ENCODE data around the gene BLOC1S3. TPM values are rescaled to one million over a fixed set of nuclear protein-coding genes. Genes with fewer than 3 reads are reported as not detected.

BLOC1S3 gene
- total RNA-seq, 1 donor from 2014 or later, result 10.4 TPM

GRCh38 chr19:45146251-45146650 is 32.3 kb upstream of the BLOC1S3 start:
- no peak for DNase-seq

- DNase-seq, result no peak
These were observed 31.8 kb upstream of the BLOC1S3 start for GRCh38 chr19:45146741-45147205.

DNA sequence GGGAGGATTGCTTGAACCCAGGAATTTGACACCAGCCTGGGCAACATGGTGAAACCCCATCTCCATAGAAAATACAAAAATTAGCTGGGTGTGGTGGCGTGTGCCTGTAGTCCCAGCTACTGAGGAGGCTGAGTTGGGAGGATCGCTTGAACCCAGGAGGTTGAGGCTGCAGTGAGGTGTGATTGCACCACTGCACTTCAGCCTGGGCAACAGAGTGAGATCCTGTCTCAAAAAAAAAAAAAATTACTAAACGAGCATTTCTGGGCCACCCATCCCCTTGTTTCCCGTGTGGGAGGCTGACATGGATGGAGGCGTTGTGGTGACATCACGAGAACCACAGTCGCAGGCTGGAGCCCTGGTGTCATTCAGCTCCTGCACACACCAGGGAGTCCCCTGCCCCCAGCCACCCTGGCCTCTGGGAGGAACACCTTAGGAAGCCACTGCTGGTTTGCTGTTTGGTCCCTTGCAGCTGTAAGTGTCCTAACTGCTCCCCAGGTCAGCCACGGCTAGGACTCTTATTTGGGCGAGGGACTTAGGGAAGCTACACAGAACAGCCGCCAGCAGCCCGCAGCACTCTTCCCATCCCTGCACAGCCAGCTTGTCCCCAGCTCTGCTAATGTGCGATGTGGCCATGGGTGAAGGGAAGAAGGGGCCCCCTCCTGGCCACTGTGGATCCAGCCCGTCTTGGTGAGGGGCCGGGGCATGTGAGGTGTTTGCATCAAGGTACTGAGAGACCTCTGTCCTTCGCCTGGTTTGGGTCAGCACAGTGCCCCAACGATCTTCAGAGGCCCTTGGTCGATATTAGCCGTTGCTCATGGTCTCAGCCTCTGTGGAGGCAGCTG is 30.5 kb upstream of the BLOC1S3 start:
- DNase-seq, result no peak

GRCh38 chr19:45149129-45149528 is 29.5 kb upstream of the BLOC1S3 start:
- no peak for DNase-seq

DNA sequence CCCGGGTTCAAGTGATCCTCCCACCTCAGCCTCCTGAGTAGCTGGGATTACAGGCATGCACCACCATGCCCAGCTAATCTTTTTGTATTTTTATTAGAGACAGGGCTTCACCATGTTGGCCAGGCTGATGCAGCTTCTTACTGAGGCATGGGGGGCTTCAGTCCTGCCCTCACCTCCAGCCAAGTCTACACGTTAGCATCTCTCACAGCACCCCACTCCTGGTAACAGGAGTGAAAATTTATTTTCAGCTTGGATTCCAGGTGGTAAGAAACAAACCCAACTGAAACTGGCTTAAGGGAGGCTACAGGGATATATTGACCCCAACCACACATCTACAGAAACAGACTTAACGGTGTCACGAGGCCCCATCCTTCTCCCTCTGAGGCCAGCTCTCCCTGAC is 28.4 kb upstream of the BLOC1S3 start:
- no peak for DNase-seq

DNA sequence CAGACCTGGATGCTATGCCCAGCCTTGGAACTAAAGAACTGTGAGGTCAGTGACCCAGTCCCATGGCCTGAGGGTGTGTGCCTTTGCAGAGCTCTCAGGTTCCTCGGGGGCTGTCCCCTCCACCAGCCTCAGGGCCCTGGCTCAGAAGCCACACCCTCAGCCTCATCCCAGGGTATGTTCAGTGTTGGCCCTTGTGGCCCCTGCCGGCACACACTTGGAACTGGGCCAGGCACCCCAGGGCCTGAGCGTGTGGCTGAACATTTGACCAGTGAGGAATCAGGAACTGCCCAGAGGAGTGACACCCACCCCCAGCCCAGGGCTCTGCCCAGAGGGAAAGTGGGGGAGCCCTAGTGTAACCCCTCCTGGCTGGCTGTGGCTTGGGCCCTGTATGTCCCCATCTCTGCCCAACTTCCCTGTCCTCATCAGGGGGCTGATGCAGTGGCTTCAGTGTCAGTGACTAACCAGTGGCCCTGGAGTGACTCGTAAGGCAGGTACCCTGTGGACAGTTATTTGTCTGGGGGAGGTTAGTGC is 27.8 kb upstream of the BLOC1S3 start:
- no peak for DNase-seq

GRCh38 chr19:45151320-45151719 is 27.3 kb upstream of the BLOC1S3 start:
- no peak for DNase-seq

DNA sequence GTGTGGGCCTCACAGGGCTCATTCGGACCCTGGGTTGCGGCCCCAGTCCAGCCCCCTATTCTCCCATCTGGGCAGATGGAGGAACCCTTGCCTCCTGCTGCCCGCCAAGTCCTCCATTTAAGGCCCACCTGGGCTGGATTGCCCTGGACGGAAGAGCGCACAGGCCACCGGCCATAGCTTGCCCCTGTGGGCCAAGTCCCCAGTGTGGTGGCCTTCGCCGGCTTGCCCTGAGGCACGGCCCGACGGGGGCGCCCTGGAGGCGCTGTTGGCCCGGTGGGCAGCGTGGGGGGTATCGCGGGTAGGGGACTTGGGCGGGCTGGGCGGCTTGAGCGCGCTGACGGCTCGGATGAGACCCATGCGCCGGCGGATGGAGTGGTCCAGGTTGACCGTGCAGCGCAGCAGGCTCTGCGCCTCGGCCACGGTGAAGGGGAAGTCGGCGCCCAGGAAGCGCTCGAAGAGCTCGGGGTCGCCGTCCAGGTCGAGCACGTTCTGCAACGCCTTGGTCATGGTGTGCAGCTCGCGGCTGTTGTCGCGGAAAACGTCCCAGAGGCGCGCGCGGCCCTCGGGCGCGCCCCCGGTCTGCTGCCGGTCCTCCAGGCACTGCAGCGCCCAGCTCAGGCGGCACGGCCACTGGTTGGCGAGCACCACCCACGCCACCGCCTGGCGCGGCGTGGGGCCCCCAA is 26.6 kb upstream of the BLOC1S3 start:
- DNase-seq, result no peak

DNA sequence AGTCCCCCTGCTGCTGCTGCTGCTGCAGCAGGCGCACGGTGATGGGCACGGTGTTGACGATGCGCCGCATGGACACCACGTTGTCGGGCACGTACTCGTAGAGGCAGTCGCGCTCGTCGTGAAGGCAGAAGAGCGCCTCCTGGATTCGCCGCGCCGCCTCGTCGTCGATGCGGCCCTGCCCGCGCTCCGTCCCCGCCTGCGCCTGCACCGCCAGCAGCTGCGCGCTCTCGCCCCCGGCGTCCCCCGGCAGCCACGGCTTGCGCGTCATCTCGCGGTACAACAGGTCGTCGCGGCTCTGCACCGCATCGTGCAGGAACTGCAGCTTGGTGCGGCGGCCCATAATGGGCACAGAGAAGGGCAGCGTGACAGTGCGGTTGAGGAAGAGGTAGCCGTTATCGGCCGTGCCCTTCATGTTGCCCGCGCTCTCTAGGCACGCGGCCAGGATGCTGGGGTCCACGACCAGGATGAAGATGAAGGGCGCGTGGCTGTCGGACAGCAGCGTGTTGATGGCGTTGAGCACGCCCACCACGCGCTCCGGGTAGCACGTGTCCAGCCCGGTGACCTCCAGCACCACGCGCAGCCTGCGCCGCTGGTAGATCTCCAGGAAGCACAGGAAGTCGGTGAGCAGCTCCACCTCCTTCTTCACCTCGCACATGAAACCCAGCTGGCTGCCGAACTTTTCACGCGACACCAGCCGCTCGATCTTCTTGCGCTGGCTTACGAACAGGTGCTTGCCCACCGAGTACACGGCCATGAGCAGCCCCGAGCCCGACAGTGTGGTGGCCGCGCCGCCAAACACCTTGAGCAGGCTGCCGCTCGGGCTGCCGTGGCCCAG is 25.9 kb upstream of the BLOC1S3 start:
- peak; percentile 71 for DNase-seq

GRCh38 chr19:45153339-45154063 is 25.1 kb upstream of the BLOC1S3 start:
- DNase-seq, result peak; percentile 64

DNA sequence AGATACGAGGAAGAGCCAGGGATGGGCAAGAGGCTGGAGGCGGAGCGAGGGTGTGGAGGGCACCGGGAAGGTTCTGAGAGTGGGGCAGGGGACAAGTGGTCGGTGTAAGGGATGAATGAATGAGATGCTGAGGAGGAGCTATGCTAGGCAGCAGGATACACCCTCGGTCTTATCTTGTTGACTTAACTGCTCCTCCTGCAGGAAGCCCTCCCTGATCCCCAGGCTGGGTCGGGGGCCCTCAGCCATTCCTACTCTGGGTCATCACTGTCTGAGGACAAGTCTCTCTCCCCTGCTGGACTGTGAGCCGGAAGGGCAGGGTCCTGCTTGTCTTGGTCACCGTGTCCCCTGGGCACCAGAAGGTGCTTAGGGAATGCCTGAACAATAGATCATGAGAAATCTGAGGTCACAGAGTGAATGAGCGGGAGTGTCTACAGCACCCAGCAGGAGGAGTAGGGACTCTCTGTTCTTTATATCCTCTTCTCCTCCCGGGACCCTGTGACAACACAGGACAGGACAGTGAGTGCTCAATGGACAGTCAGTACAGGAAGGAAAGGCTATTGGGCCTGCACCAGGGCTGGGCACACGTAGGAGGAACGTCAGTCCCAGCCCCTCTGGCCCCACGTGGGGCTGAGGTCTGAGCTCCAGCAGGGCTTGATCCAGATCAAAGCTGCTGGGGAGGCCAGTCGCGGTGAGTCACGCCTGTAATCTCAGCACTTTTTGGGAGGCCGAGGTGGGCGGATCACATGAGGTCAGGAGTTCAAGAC is 24.3 kb upstream of the BLOC1S3 start:
- no peak for DNase-seq

DNA sequence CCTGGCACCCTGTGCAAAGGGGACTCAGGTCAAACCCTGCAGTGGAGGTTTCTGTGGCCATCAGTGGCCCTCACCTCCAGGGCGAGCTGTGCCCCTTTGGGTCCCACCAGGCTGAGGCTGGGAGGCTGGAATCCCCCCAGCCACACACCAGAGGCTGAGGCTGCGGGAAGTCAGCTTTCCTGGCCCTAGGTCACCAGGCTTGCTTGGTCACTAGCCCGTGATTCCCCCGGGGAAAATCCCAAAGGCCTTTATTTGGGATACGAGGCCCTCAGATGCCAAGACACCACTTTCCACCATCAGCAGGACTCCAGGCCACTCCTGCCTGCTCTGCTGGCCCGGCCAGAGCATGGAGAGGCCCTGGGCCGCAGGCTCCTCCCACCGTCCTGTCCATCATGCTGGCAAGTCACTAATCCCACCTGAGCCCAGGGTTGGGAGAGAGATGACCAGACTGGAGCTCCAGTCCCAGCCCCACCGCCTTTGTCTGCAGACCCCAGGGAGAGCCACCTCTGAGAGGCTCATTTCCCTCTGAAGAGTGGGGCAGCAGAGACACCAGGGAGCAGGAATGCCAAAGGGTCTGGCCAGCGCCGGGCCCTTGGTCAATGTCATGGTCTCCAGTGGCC is 22.5 kb upstream of the BLOC1S3 start:
- DNase-seq, result no peak

DNA sequence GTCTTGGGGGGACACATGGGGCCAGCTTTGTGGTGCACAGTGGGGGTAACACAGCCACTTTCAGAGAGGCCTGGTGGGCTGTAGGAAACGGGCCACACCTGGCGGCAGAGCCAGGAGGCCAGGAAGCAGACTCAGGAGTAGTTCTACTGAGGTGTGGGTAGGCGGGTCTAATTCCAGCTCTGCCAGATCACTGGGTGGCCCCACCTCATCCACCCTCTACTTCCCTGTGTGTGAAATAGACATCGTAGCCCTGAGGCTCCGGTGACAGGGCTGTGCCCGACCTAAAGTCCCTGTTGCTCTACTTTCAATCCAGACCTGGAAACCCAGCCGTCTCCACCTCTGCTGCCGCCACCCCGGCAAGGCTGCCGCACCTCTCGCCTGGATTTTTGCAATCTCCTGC is 21.8 kb upstream of the BLOC1S3 start:
- no peak for DNase-seq

DNA sequence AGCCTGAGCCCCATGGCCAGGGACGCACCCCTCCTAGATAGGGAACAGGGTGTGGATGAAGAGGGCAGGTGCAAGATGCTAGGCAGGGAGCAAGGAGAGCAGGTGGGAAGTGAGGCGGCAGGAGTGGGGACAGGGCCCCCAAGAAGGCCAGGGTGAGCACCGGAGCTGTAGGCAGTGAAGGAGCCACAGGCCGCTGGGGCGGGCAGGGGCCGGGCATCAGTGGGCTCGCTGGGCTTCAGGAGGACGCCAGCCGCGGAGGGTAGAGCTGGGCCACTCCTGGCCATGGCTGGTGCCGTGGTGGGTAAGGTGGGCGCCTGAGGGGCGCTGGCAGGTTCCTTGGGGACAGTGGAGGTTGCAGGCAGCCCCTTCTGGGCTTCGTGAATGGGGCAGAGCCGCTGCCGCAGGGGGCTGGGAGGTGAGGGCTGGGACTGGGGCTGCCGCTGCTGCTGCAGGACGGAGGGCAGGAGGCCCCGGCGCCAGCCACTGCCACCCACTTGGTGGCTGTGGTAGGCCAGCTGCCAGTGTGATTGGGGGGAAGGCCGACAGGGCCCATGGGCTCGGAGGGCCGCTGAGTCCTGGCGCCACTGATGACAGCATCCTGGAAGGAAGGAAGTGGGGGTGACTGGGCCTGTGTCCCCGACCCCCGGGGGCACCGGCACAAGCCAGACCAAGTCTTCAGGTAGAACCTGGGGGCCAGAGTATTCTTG is 19.9 kb upstream of the BLOC1S3 start:
- DNase-seq, result no peak

DNA sequence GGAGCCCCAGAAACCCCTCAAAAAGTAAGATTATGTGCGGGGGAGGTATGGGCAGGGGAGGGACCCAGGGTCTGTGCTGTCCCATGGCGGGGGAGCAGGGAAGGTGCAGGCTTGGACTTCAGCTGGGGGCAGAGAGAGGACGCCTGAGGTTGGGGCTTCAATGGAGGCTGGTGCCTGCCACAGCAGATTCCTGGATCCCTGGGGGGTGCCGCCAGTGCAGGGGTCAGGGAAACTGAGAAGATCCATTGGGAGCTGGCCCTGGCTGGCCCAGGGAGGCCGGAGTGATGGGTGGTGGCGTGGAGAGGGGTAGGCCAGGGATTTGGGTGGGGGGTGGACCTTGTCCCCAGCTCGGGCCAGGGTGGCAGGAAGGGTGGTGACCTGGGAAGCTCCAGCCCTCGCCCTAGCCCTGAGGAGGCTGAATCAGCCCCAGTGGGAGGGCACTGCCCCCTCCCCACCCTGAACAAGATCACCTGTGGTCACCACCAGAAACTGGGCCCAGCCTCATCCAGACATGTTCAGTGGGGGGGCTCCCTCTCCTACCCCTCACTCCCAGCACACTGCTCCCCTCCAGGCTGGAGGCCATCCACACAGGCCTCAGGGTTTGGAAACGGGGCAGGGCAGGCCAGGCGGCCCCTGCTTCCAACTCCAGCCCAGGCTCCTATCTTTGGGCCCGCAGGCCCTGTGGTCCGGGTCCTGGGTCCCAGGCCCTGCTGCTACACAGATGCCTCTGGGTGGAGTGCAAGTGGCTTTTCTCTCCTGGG is 19.2 kb upstream of the BLOC1S3 start:
- no peak for DNase-seq

GRCh38 chr19:45159971-45160324 is 18.6 kb upstream of the BLOC1S3 start:
- DNase-seq, result no peak

GRCh38 chr19:45160870-45161737 is 17.5 kb upstream of the BLOC1S3 start, which contains the start of gene NKPD1:
TSS of gene NKPD1 (minus strand) at chr19:45160982. CDS start at chr19:45160150, 832 bp downstream.
- DNase-seq, result peak; percentile 40

Data from tongue (tissue), 2 donors.